C4-2B (cell line): ENCODE measurements around the gene PARD3.

Source experiments
- ZFX ChIP-seq: fragments of 450-650 bp; IDR thresholded peaks from 2 replicates; pipeline ENCODE4 v1.6.1; 2017
- TF ChIP-seq, protein P1 (sequence below): fragments of 450-650 bp; conservative IDR thresholded peaks from 2 replicates; pipeline ENCODE4 v1.5.1; 2017; ENCODE audit warnings: mild to moderate bottlenecking

DNA sequence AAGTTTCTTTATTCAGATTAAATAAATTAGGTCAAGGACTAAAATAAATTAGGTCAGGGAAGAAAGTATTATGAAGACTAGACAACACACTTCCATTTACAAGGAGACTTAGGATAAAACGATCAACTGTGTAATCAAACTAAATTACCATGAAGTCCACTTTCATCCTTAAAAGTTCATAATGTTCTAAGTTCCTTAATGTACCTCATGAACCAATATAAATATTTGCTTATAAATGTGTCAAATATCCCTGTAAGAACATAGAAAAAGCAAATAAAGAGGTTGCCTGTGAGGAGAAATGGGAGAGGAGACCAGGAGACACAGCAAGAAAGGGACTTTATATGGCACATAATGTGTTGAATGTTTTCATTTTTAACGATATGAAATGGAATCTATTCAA, 345.6 kb downstream of the PARD3 start:
- TF ChIP-seq, protein P1, sequence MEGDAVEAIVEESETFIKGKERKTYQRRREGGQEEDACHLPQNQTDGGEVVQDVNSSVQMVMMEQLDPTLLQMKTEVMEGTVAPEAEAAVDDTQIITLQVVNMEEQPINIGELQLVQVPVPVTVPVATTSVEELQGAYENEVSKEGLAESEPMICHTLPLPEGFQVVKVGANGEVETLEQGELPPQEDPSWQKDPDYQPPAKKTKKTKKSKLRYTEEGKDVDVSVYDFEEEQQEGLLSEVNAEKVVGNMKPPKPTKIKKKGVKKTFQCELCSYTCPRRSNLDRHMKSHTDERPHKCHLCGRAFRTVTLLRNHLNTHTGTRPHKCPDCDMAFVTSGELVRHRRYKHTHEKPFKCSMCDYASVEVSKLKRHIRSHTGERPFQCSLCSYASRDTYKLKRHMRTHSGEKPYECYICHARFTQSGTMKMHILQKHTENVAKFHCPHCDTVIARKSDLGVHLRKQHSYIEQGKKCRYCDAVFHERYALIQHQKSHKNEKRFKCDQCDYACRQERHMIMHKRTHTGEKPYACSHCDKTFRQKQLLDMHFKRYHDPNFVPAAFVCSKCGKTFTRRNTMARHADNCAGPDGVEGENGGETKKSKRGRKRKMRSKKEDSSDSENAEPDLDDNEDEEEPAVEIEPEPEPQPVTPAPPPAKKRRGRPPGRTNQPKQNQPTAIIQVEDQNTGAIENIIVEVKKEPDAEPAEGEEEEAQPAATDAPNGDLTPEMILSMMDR = no peak
- no peak for TF ChIP-seq ZFX
